Cardiac septum (tissue), 1 donor: ENCODE measurements around the gene FGD5. TPM values are rescaled to one million over a fixed set of nuclear protein-coding genes. Genes with fewer than 3 reads are reported as not detected.

Experiments
- total RNA-seq: library from RNA; stranded (reverse); fragmentation: NEBNext Ultra II Directional; extraction: Animal tissue kit (Norgen Biotek cat#: 25700); gene quantifications from one replicate; pipeline ENCODE4 v1.2.1, GENCODE V29; 2021
- donor health status: DM: no; HTN: no; CAD: no.

FGD5 gene
- total RNA-seq, 1 donor from 2014 or later: 15.6 TPM

Other genes with a start within 250 kb of the FGD5 start
- 14.7 TPM for gene CCDC174, start 167.2 kb upstream of the FGD5 start, total RNA-seq
- 0.32 TPM for gene C3orf20, start 143.8 kb upstream of the FGD5 start, total RNA-seq
- gene NR2C2, start 128.6 kb downstream of the FGD5 start, total RNA-seq: 32.7 TPM
- gene MRPS25, start 246.4 kb downstream of the FGD5 start, total RNA-seq: 77.7 TPM